HepG2 (cell line): ENCODE measurements around the gene CRNKL1. TPM values are rescaled to one million over a fixed set of nuclear protein-coding genes. Genes with fewer than 3 reads are reported as not detected.

ENCODE experiments used
- AHR ChIP-seq: IDR thresholded peaks from 2 replicates; pipeline ENCODE4 v1.6.1; 2018; ENCODE audit warnings: missing genetic modification reagents, missing compliant biosample characterization
- ETV5 ChIP-seq: IDR thresholded peaks from 2 replicates; pipeline ENCODE4 v1.6.1; 2018; ENCODE audit warnings: missing biosample characterization, missing genetic modification reagents, inconsistent platforms, borderline replicate concordance
- FOXC1 ChIP-seq: sonication (generic); formaldehyde crosslinking; IDR thresholded peaks from 2 replicates; pipeline ENCODE4 v1.8.0; 2022; ENCODE audit warnings: mild to moderate bottlenecking, missing genetic modification reagents, borderline replicate concordance
- GPN1 ChIP-seq: sonication (generic); formaldehyde crosslinking; IDR thresholded peaks from 2 replicates; pipeline ENCODE4 v1.5.1; 2020; ENCODE audit warnings: missing genetic modification reagents, borderline replicate concordance
- GTF2F1 ChIP-seq: fragments of 150-350 bp; IDR thresholded peaks from 2 replicates; pipeline ENCODE4 v1.6.1; 2014; ENCODE audit warnings: low read length
- KDM3A ChIP-seq: IDR thresholded peaks from 2 replicates; pipeline ENCODE4 v1.6.1; 2018; ENCODE audit warnings: low read depth, missing compliant biosample characterization
- KLF16 ChIP-seq, 2 experiments: sonication (generic) in 1 of 2; formaldehyde crosslinking in 1 of 2; IDR thresholded peaks; 2 replicates each; pipeline versions ENCODE4 v1.6.1 to v1.8.0; 2016 to 2023; ENCODE audit warnings: missing genetic modification reagents in 2 of 2, missing compliant biosample characterization in 1 of 2
- MAF1 ChIP-seq: sonication (generic); formaldehyde crosslinking; IDR thresholded peaks from 2 replicates; pipeline ENCODE4 v1.5.0; 2020; ENCODE audit warnings: missing genetic modification reagents, borderline replicate concordance
- XRCC5 ChIP-seq: fragments of 200-400 bp; formaldehyde crosslinking; optimal IDR thresholded peaks from 2 replicates; pipeline ENCODE3; 2017; ENCODE audit warnings: mild to moderate bottlenecking, low read length
- ZBTB37 ChIP-seq: sonication (generic); formaldehyde crosslinking; IDR thresholded peaks from 2 replicates; pipeline ENCODE4 v1.4.0; 2020; ENCODE audit warnings: mild to moderate bottlenecking, missing genetic modification reagents
- ZKSCAN8 ChIP-seq: IDR thresholded peaks from 2 replicates; pipeline ENCODE4 v1.6.1; 2016; ENCODE audit warnings: borderline replicate concordance, missing genetic modification reagents, missing compliant biosample characterization
- ZSCAN22 ChIP-seq: sonication (generic); formaldehyde crosslinking; IDR thresholded peaks from 2 replicates; pipeline ENCODE4 v1.4.0; 2020; ENCODE audit warnings: mild to moderate bottlenecking, missing genetic modification reagents
- polyA plus RNA-seq, 8 experiments: library from polyadenylated mRNA; depleted of rRNA in 3 of 8; stranded (reverse) in 7 of 8; unstranded in 1 of 8; fragments of >200 nt; fragmentation: Illumina TruSeq in 4 of 8; extraction: Trizol in 4 of 8; gene quantifications; 2 replicates each; pipeline versions ENCODE4 v1.2.1 to v1.2.3, GENCODE V29; 2011 to 2016; ENCODE audit warnings: low read depth in 4 of 8, missing spikeins in 1 of 8, mixed read lengths in 1 of 8; ENCODE audit not compliant: insufficient read depth in 1 of 8
- total RNA-seq, 5 experiments: library from RNA; depleted of rRNA; stranded (reverse); fragments of >200 nt; fragmentation: Illumina TruSeq; extraction: Trizol; gene quantifications; 2 replicates each; pipeline ENCODE4 v1.2.3, GENCODE V29; 2016; ENCODE audit warnings: low read depth in 1 of 5
- TF ChIP-seq, protein P1 (sequence below), 2 experiments: sonication (generic) in 1 of 2; formaldehyde crosslinking in 1 of 2; IDR thresholded peaks; 2 replicates each; pipeline versions ENCODE4 v1.6.1 to v1.9.0; 2014 to 2022; ENCODE audit warnings: antibody characterized with exemption in 1 of 2, borderline replicate concordance in 1 of 2, inconsistent platforms in 1 of 2, low read depth in 1 of 2, missing genetic modification reagents in 1 of 2
- TF ChIP-seq, protein P2 (sequence below): sonication (generic); formaldehyde crosslinking; IDR thresholded peaks from 2 replicates; pipeline ENCODE4 v1.5.1; 2020; ENCODE audit warnings: missing genetic modification reagents, mild to moderate bottlenecking, borderline replicate concordance
- TF ChIP-seq, protein P3 (sequence below): sonication (generic); formaldehyde crosslinking; conservative IDR thresholded peaks from 2 replicates; pipeline ENCODE4 v1.4.0; 2020; ENCODE audit warnings: missing genetic modification reagents

The CRNKL1 gene
- total and polyA plus RNA-seq, 2 of the 13 experiments (the other 11 are each of a cell fraction or from before 2014, with no cell fraction given): 12.3 to 64.5 TPM

GRCh38 chr20:20002101-20002998, 49.9 kb downstream of the CRNKL1 start (continued):
- TF ChIP-seq, protein P1, sequence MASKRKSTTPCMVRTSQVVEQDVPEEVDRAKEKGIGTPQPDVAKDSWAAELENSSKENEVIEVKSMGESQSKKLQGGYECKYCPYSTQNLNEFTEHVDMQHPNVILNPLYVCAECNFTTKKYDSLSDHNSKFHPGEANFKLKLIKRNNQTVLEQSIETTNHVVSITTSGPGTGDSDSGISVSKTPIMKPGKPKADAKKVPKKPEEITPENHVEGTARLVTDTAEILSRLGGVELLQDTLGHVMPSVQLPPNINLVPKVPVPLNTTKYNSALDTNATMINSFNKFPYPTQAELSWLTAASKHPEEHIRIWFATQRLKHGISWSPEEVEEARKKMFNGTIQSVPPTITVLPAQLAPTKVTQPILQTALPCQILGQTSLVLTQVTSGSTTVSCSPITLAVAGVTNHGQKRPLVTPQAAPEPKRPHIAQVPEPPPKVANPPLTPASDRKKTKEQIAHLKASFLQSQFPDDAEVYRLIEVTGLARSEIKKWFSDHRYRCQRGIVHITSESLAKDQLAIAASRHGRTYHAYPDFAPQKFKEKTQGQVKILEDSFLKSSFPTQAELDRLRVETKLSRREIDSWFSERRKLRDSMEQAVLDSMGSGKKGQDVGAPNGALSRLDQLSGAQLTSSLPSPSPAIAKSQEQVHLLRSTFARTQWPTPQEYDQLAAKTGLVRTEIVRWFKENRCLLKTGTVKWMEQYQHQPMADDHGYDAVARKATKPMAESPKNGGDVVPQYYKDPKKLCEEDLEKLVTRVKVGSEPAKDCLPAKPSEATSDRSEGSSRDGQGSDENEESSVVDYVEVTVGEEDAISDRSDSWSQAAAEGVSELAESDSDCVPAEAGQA (IDR thresholded peaks at IDR 0.05; ENCODE audit: low read depth): no peak
- TF ChIP-seq, protein P1 (CRISPR knock-in tag; IDR thresholded peaks at IDR 0.05; ENCODE audit: borderline replicate concordance): no peak
- no peak for TF ChIP-seq FOXC1
- no peak for TF ChIP-seq GPN1 (CRISPR knock-in tag)
- TF ChIP-seq MAF1: no peak
- TF ChIP-seq KLF16 (CRISPR knock-in tag; IDR thresholded peaks at IDR 0.05): 0 out of 4 replicates have a peak, but pooled peaks of 1 of the 2 experiments have one; percentile 39
- TF ChIP-seq, protein P2, sequence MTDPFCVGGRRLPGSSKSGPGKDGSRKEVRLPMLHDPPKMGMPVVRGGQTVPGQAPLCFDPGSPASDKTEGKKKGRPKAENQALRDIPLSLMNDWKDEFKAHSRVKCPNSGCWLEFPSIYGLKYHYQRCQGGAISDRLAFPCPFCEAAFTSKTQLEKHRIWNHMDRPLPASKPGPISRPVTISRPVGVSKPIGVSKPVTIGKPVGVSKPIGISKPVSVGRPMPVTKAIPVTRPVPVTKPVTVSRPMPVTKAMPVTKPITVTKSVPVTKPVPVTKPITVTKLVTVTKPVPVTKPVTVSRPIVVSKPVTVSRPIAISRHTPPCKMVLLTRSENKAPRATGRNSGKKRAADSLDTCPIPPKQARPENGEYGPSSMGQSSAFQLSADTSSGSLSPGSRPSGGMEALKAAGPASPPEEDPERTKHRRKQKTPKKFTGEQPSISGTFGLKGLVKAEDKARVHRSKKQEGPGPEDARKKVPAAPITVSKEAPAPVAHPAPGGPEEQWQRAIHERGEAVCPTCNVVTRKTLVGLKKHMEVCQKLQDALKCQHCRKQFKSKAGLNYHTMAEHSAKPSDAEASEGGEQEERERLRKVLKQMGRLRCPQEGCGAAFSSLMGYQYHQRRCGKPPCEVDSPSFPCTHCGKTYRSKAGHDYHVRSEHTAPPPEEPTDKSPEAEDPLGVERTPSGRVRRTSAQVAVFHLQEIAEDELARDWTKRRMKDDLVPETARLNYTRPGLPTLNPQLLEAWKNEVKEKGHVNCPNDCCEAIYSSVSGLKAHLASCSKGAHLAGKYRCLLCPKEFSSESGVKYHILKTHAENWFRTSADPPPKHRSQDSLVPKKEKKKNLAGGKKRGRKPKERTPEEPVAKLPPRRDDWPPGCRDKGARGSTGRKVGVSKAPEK (CRISPR knock-in tag): no peak
- no peak for TF ChIP-seq ZKSCAN8 (CRISPR knock-in tag)
- TF ChIP-seq AHR (CRISPR knock-in tag): no peak
- no peak for TF ChIP-seq ZSCAN22 (CRISPR knock-in tag)
- no peak; the same call in 1 of the 2 replicates for TF ChIP-seq ZBTB37 (CRISPR knock-in tag)
- peak; percentile 15; the same call in 1 of the 2 replicates for TF ChIP-seq ETV5 (CRISPR knock-in tag)
- no peak for TF ChIP-seq XRCC5
- TF ChIP-seq, protein P3, sequence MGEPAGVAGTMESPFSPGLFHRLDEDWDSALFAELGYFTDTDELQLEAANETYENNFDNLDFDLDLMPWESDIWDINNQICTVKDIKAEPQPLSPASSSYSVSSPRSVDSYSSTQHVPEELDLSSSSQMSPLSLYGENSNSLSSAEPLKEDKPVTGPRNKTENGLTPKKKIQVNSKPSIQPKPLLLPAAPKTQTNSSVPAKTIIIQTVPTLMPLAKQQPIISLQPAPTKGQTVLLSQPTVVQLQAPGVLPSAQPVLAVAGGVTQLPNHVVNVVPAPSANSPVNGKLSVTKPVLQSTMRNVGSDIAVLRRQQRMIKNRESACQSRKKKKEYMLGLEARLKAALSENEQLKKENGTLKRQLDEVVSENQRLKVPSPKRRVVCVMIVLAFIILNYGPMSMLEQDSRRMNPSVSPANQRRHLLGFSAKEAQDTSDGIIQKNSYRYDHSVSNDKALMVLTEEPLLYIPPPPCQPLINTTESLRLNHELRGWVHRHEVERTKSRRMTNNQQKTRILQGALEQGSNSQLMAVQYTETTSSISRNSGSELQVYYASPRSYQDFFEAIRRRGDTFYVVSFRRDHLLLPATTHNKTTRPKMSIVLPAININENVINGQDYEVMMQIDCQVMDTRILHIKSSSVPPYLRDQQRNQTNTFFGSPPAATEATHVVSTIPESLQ (CRISPR knock-in tag): 0 out of 2 replicates have a peak, but pooled peaks have one; percentile 33
- peak; percentile 44; the same call in 1 of the 2 replicates for TF ChIP-seq KDM3A (CRISPR knock-in tag)
- TF ChIP-seq GTF2F1: peak; percentile 34; the same call in 1 of the 2 replicates
